Progenitor cell of endocrine pancreas (in vitro differentiated cells): Measurements from ENCODE around the gene UPK3A. TPM values are rescaled to one million over a fixed set of nuclear protein-coding genes. Genes with fewer than 3 reads are reported as not detected.
"Not testable (repeated sequence)": the region's sequence is repeated elsewhere in the genome, so short reads cannot be mapped to it uniquely, and the experiment has no call there.

Source experiments
- DNase-seq: peaks from one replicate; pipeline ENCODE4 v3.0.0; 2021; ENCODE audit warnings: low spot score; ENCODE audit not compliant: unreplicated experiment
- H3K27ac Mint-ChIP-seq: 2 replicates; pipeline ENCODE4 v1.8.0; 2021; ENCODE audit warnings: mild to moderate bottlenecking, moderate library complexity, mixed read lengths
- H3K27me3 Mint-ChIP-seq: 2 replicates; pipeline ENCODE4 v1.8.0; 2021; ENCODE audit warnings: mixed read lengths
- H3K36me3 Mint-ChIP-seq: 2 replicates; pipeline ENCODE4 v1.8.0; 2022; ENCODE audit warnings: mixed read lengths; ENCODE audit not compliant: insufficient read depth
- H3K4me1 Mint-ChIP-seq: 2 replicates; pipeline ENCODE4 v1.8.0; 2021; ENCODE audit warnings: low read depth, mixed read lengths
- H3K4me3 Mint-ChIP-seq: 2 replicates; pipeline ENCODE4 v1.8.0; 2021; ENCODE audit warnings: low read depth, mild to moderate bottlenecking, moderate library complexity, mixed read lengths
- H3K9me3 Mint-ChIP-seq: 2 replicates; pipeline ENCODE4 v1.8.0; 2021; ENCODE audit warnings: low read depth, mixed read lengths
- CTCF ChIP-seq: fragments of 200-600 bp; sonication (generic); IDR thresholded peaks from one replicate; pipeline ENCODE4 v1.5.0; 2021; ENCODE audit warnings: antibody characterized with exemption, mild to moderate bottlenecking; ENCODE audit not compliant: unreplicated experiment
- total RNA-seq: library from RNA; stranded (reverse); gene quantifications from 2 replicates; pipeline ENCODE4 v1.2.1, GENCODE V29; 2021

The UPK3A gene
- total RNA-seq, 1 donor from 2014 or later, result 0.57 TPM

GRCh38 chr22:45248832-45249561 lies 35.8 kb upstream of the UPK3A start:
- Mint-ChIP-seq H3K4me3 (no peak overlapping the region), H3K4me1 (peaks cover 11% of the 10 kb centered on the region), H3K27me3 (no peaks in the 10 kb centered on the region), H3K27ac (no peak overlapping the region), H3K9me3 (no peaks in the 10 kb centered on the region), H3K36me3 (no peaks in the 10 kb centered on the region)
- DNase-seq, result no peak
- no peak for TF ChIP-seq CTCF

GRCh38 chr22:45251825-45252224 lies 32.9 kb upstream of the UPK3A start:
- Mint-ChIP-seq H3K27me3 (no peaks in the 10 kb centered on the region), H3K36me3 (no peaks in the 10 kb centered on the region), H3K4me1 (peaks cover under 1% of the 10 kb centered on the region), H3K9me3 (no peaks in the 10 kb centered on the region), H3K4me3 (no peak overlapping the region), H3K27ac (no peak overlapping the region)
- TF ChIP-seq CTCF, result no peak
- no peak for DNase-seq

GRCh38 chr22:45253039-45253641 lies 31.6 kb upstream of the UPK3A start:
- H3K4me3 Mint-ChIP-seq, result no peak overlapping the region
- no peak for DNase-seq
- H3K36me3 Mint-ChIP-seq, result no peaks in the 10 kb centered on the region
- TF ChIP-seq CTCF, result no peak
- H3K27ac Mint-ChIP-seq, result no peak overlapping the region
- H3K9me3 Mint-ChIP-seq, result no peaks in the 10 kb centered on the region
- no peaks in the 10 kb centered on the region for H3K4me1 Mint-ChIP-seq
- no peaks in the 10 kb centered on the region for H3K27me3 Mint-ChIP-seq

GRCh38 chr22:45254388-45254787 lies 30.4 kb upstream of the UPK3A start:
- Mint-ChIP-seq H3K36me3 (no peaks in the 10 kb centered on the region), H3K4me3 (no peak overlapping the region), H3K9me3 (no peaks in the 10 kb centered on the region), H3K27me3 (no peaks in the 10 kb centered on the region), H3K27ac (no peak overlapping the region), H3K4me1 (no peaks in the 10 kb centered on the region)
- no peak for TF ChIP-seq CTCF
- DNase-seq, result no peak

GRCh38 chr22:45254789-45255278 lies 29.9 kb upstream of the UPK3A start:
- Mint-ChIP-seq H3K27ac (no peak overlapping the region), H3K4me1 (no peaks in the 10 kb centered on the region), H3K4me3 (no peak overlapping the region), H3K27me3 (no peaks in the 10 kb centered on the region), H3K36me3 (no peaks in the 10 kb centered on the region), H3K9me3 (no peaks in the 10 kb centered on the region)
- no peak for TF ChIP-seq CTCF
- DNase-seq, result no peak

GRCh38 chr22:45257941-45258340 lies 26.8 kb upstream of the UPK3A start:
- not testable (repeated sequence) for H3K9me3 Mint-ChIP-seq

More at GRCh38 chr22:45257941-45258340, 26.8 kb upstream of the UPK3A start:
- H3K4me3 Mint-ChIP-seq, H3K27ac Mint-ChIP-seq, H3K36me3 Mint-ChIP-seq, DNase-seq, H3K4me1 Mint-ChIP-seq, H3K27me3 Mint-ChIP-seq: not testable (repeated sequence)
